Activated CD4-positive, alpha-beta T cell treated with anti-CD3 and anti-CD28 coated beads, Interleukin-2, Interleukin-4, amounts not matched to agents 100 ng/mL and 50 ng/mL, durations not matched to agents 16 hours and 8 hours (primary cell): ENCODE measurements around the gene COL6A2.

ENCODE experiments used
- DNase-seq: peaks from one replicate; pipeline ENCODE4 v3.0.0-alpha.2; 2020; ENCODE audit warnings: low spot score

Gene COL6A2

DNA sequence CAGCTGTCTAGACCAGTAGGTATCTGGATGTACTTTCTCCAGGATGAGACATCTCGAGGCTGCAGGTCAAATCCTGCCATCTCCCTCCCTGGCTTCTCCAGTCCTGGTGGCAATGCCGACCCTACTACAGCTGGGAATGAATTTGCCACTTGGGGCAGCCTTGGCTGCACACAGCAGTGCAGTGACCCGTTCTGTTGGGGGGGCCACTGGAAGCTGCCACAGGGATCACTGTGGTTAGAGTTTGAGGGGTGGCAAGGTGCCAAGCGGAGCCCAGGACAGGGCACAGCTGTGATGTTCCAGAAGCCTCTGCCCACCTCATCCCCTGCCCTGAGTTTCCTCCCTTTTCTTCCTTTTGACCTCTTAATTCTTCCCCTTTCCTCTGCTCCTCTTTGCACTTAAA, 17.1 kb downstream of the COL6A2 start:
- DNase-seq, result no peak

DNA sequence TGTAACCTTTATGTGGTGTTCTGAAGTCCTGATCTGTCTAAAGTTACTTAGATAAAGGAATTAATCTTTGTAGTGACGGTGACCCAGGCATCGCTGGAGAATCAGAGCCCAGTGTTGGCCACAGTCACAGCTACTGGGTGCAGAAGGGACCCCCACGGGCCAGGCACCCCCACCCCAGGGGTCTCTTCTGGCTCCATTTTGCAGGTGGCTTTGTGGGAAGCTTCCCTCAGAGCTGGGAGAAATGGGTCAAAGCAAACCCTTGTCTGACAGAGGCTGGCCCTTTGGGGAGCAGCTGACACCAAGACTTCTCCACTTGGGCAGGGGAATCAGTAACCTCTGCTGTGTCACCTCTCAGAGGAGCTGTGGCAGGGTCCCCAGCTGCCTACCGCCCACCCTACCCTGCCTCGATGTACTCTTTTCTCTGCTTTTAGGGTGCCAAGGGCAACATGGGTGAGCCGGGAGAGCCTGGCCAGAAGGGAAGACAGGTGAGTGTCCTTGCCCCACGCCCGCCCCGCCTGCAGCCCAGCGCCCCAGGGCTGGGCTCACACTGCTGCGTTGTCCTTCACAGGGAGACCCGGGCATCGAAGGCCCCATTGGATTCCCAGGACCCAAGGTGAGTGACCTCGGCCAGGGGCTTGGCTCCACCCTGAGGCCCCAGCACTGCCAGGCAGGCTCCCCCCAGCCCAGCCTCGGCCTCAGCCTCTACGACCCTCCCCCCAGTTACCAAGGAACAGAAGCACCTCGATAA, 17.7 kb downstream of the COL6A2 start:
- DNase-seq, result no peak

DNA sequence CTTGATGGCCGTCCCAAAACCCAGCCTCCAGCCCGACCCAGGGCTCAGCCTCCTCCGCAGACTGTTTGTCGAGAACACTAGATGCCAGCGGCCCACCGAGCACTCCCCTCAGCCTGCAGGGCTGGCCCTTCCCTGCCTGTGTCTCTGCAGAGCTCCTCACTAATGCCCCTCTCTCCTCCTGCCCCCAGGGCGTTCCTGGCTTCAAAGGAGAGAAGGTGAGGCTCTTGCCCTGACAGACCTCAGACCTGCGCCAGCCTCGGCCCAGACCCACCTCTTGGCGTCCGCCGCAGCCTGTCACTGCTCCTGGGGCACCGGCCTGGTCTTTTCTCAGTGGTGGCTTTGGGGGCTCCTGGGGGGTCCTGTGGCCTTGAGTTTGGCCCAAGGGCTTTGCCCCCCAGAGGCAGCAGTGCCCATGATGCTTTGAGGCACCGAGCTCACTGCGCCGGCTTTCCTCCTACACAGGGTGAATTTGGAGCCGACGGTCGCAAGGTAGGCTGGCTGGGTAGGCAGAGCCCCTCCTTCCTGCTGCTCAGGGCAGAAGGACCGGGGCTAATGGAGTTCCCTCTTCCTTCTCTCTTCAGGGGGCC, 18.4 kb downstream of the COL6A2 start:
- DNase-seq, result no peak

DNA sequence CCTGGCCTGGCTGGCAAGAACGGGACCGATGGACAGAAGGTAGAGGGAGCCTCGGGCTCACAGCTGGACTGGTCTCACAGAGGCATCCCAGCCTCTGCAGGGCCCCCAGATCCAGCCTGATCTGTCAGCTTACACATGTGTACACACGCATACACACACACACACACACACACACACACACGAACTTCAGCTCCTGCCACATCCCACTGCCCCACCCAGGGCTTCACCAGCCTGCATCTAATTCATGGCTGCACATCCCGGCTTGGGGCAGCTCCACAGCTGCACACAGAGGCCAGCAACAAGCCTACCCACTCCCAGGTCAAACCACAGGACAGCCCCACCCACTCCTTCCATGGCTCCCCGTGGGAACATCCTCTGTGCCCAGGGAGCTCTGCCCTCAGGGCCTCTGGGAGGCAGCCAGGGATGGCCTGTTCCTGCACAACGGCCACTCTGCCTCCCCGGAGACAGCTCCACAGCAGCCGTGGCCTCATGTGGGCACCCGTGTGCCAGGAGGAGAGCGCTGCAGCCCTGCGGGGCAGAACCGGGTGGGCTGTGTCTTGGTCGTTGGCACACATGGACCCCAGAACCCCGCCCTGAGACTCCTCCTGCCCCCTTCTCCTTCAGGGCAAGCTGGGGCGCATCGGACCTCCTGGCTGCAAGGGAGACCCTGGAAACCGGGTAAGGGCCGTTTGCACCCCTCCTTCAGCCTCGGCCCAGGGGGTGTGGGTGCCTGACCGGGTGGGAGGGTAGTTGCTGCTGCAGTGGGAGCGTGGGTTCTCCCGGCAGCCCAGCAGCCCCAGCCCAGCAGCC, 19.1 kb downstream of the COL6A2 start:
- DNase-seq, result no peak

DNA sequence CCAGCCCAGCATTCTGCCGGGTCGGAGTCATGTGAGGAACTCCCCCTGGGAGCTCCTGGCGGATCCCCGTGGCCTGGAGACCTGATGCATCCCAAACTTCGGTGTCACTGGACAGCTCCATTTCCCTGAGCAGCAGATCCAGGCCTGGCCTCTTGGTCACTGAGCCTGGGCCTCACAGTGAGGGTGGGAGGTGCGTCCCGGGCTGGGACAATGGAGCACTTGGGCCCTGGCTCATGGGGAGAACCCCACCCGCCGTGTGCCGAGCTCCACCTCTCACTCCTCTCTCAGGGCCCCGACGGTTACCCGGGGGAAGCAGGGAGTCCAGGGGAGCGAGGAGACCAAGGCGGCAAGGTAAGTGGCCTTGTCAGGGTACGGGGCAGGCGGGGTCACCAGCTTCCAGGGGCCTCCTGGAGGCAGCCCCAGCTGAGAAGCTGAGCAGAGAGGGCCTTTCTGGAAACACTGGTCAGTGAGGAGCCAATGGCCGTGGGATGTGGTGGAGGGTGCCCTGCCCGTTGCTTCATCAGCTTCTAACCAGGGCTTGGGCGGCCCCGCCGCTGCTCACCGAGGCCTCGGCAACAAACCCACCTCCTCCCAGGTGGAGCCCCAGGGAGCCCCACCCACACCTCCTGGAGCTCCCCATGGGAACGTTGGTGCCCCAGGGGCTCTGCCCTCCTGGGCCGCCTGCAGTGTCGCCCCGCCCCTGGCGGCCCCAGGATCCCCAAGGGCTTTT, 19.8 kb downstream of the COL6A2 start:
- no peak for DNase-seq

DNA sequence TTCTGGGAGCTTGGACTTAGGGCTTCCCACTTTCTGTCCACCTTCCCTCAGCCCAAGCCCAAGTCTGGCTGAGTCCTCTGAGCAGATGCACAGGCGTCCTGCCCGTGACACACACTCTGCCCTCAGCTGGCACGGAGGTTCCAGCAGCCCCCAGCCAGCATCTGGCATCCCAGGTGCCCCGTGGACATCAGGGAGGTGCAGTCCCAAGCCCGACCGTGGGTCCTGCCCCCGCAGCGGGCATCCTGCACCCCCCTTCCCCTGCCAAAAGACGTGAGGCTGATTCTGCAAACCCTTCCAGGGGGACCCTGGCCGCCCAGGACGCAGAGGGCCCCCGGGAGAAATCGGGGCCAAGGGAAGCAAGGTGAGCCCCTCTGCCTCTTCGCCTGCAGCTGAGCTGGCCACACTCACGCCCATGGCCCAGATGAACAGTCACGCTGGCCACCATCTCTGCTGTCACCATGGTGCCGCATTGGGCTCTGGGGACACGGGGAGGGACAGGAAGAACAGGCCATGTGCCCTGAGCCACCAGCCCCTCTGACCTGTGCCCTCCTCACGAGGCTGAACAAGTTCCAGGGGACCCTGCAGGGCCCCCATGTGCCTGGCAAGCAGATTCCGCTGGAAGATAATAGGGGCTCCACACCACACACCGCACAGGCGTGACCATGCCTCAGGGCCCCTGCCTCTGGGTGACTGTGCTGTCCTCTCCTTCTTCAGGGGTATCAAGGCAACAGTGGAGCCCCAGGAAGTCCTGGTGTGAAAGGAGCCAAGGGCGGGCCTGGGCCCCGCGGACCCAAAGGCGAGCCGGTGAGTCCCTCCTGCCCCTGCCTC, 20.6 kb downstream of the COL6A2 start:
- DNase-seq, result no peak

DNA sequence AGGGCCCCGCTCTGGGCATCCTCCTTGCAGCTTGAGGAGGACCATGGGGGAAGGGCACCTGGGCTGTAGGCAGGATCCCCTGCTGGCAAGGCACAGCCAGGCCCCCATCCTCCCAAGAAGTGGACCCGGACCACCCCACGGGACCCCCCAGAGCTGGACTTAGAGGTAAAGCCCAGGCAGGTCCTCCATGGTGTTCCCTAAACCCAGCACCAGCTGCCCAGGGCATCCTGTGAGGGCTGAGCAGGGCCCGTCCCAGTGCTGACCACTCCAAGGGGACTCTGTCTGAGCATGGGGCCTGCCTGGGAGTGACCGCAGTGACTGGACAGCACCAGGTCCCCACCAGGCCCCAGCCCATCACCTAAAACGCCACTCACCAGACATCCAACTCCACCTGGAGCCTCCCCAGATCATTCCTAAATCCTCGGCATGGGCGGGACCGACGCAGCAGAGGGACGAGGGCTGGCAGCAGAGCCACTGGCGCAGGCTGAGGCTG, 21.3 kb downstream of the COL6A2 start:
- no peak for DNase-seq

DNA sequence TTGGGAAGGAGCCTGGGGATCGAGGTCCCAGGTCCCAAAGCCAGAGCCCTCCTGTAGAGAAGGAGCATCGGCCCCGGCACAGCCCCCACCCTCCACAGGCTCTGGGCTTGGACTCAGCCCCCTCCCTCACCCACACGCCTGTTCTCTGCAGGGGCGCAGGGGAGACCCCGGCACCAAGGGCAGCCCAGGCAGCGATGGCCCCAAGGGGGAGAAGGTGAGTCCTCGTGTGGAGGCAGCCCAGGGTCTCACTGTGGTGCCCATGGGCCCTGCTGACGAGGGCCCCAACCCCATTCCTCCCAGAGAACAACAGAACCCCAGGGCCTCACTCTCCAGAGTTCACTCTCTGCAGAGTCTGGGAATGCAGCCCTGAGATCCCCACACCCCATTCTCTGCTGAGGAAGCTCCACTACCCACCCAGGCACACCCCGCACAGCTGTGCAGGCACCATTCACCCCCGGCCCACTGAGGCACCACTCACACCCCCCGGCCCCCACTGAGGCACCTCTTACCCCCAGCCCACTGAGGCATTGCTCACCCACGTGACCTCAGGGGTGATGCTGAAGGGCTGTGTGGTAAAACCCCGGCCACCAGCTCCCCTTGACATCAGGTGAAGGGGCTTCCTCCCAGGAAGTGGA, 21.8 kb downstream of the COL6A2 start:
- no peak for DNase-seq

DNA sequence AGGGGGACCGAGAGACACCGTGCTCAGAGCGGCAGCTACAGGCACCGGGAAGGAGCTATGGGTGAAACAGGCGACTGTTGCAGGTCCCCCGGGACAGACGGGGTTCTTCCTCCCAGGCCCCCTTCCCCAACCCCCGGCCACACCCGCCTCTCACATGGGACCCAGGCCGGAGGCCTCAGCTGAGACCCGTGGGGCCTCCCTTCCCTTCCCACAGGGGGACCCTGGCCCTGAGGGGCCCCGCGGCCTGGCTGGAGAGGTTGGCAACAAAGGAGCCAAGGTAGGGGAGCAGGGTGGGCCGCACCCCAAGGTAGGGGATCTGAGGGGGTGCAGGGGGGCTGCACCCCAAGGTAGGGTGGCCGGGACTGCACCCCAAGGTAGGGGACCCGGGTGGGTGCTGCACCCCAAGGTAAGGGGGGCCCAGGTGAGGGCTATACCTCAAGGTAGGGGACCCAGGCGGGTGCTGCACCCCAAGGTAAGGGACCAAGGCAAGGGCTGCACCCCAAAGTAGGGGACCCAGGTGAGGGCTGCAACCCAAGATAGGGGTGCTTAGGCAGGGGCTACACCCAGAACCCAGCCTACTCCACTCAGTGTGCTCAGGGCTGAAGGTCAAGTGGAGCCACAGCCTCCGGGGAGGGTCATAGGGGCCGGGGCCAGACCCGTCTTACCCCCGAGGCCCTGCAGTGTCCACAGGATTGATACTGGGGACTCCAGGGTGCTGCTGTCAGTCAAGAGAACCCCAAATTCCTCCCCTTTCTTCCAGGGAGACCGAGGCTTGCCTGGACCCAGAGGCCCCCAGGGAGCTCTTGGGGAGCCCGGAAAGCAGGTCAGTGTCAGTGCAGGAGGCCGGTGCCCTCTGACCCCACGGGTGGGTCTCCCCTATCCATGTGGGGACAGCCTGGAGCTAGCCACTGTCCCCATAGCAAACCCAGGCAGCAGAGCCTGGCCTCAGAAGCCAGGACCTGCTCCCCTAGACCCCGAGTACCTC, 22.7 kb downstream of the COL6A2 start:
- no peak for DNase-seq

DNA sequence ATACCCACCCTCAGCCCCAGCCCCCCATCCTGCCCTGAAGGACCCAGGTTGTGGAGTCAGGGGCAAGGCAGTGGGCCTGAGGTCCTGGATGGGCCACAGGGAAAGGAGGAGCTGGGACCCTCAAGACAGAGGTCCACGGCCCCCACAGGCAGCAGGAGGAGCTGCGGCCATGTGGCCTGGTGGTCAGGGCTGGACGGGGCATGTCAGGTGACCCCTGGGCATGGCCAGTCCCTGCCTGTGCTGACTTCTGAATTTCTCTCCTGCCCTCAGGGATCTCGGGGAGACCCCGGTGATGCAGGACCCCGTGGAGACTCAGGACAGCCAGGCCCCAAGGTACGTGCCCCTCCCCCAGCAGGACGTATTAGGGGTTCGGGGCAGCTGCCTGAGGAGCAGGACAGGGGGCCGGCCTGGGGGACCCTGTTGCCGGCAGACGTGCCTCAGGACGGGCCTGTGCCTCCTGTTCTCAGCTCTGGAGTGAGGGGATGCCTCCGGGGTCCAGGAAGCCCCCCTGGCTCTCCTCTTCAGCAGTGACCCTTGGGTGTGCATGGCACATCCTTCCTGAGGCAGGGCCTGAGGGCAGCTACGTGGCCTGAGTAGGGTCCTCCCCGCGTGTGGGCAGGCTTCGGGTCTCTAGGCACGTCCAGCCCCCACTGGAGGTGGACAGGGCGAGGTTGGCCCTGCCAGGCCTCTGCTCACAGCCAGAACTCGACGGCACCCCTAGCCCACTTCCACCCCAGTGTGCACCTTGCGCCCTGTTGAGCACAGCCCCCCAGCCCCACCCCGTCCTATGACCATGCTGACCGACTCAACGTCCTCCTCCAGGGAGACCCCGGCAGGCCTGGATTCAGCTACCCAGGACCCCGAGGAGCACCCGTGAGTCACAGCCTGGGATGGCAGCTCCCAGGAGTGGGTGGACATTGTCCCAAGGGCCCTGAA, 23.6 kb downstream of the COL6A2 start:
- no peak for DNase-seq

DNA sequence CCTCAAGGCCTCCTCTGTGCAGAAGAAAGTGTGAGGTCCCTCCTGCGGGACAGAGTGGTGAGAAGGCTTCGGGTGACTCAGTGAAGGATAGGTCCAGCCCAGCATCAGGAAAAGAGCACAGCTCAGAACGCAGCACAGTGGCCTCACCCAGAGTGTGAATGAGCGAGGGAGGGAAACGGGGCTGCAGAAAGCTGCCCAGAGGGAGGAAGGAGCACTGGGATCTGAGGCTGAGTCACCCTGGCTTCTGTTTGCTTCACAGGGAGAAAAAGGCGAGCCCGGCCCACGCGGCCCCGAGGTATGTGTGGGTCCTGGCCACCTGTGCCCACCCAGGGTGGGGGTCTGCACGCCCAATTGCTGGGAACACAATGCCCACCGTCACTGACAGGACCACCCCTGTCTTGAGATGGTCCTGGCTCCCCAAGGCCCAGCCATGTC, 24.3 kb downstream of the COL6A2 start:
- DNase-seq, result no peak

DNA sequence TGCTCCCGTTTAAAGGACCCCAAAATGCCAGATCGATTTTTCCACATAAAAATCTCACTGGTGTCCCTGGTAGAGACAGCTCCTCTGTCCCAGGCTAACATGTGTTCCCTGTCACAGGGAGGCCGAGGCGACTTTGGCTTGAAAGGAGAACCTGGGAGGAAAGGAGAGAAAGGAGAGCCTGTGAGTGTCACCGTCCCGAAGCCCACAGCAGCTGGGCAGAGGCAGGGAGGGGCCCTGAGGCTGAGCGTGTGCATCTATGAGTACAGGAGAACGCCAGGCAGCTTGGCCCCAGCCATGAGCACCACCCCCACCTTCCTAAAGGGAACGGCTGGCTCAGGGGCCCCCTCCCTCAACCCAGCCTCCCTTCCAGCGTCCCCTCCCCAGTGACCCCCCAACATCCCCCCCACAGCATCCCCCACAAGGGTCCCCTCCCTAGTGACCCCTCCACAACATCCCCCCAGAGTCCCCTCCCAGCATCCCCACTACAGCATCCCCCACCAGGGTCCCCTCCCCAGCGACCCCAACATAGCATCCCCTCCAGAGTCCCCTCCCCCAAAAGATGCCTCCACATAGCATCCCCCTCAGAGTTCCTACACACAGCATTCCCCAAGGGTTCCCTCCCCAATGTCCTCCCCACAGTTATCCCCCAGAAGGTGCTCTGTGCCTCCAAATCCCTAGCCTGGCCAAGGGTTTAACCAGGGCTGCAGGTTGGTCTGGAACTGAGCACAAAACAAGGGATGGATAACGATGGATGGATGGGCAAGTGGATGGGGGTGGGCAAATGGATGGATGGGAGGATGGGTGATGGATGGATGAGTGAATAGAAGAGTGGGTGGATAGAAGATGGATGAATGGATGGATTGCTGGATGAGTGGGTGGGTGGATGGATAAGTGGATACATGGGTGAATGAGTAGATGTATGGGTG, 25.1 kb downstream of the COL6A2 start:
- no peak for DNase-seq

DNA sequence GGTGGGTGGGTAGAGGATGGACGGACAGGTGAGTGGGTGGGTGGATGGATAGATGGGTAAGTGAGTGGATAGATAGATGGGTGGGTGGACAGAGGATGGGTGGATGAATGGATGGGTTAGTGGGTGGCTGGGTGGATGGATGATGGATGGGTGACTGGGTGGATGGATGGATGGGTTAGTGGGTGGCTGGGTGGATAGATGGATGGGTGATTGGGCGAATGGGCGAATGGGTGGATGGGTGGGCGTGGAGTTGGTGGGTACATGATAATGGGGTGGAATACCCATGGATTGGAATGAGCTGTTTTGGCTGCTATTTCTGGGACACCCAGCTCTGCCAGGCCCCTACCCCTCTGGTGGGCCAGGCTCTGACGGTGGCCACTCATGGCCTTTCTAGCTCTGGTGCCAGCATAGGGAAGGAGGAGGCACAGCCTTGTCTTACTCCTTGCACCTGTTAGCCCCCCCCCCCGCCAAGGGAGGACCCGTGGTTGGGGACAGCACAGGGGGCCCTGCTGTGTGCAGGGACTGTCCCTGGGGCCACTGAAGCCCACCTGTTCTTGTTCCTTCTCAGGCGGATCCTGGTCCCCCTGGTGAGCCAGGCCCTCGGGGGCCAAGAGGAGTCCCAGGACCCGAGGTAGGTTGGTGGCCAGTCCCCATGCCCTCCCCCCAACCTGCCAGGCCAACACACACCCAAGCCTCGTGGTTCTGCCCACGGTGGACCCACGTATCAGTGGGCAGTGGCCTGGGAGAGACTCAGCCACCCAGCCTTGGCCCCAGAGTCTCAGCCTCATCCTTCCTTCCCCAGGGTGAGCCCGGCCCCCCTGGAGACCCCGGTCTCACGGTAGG, 26.4 kb downstream of the COL6A2 start:
- no peak for DNase-seq

DNA sequence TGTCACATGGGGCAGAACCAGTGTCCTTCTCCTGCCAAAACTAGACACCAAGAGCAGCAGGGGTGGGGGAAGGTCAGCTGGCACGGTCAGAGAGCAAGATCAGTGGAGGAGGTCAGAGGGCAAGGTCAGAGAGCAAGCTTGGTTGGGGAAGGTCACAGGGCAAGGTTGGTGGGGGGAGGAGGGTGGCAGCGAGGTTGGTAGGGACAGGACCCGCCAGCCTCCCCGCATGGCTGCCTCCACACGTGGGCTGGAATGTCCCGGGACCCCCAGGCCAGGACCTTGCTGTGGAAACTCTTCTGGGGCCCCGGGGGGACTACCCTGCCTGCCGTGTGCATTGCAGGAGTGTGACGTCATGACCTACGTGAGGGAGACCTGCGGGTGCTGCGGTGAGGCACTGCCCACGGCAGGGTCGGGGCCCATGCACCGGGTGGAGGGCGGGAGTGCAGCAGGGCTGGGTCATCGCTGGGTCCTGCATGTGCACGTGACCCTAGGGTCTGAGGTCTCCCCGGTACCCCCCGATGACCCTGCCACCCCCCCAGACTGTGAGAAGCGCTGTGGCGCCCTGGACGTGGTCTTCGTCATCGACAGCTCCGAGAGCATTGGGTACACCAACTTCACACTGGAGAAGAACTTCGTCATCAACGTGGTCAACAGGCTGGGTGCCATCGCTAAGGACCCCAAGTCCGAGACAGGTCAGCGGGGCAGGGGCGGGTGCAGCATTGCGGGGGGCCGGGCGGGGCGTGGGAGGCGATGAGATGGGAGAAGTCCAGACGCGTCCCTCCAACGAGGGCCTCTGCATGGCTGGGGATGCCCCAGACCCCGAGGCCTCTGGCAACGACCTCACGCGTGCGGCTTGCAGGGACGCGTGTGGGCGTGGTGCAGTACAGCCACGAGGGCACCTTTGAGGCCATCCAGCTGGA, 27.3 kb downstream of the COL6A2 start:
- DNase-seq, result no peak

DNA sequence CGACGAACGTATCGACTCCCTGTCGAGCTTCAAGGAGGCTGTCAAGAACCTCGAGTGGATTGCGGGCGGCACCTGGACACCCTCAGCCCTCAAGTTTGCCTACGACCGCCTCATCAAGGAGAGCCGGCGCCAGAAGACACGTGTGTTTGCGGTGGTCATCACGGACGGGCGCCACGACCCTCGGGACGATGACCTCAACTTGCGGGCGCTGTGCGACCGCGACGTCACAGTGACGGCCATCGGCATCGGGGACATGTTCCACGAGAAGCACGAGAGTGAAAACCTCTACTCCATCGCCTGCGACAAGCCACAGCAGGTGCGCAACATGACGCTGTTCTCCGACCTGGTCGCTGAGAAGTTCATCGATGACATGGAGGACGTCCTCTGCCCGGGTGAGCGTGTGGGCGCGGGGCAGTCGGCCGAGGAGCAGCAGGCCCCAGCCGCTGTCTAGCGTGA, 28.0 kb downstream of the COL6A2 start:
- DNase-seq, result no peak
